HG02970 (cell line): ENCODE results near the gene FGGY.
"Not testable (repeated sequence)": the region's sequence is repeated elsewhere in the genome, so short reads cannot be mapped to it uniquely, and the experiment has no call there.

Experiments used
- ATAC-seq: cut with Tn5 transposase; IDR thresholded peaks from one replicate; pipeline ENCODE4 v1.9.1; 2021; ENCODE audit warnings: mild to moderate bottlenecking, moderate library complexity, moderate number of reproducible peaks; ENCODE audit not compliant: unreplicated experiment, low FRiP score

Gene FGGY

DNA sequence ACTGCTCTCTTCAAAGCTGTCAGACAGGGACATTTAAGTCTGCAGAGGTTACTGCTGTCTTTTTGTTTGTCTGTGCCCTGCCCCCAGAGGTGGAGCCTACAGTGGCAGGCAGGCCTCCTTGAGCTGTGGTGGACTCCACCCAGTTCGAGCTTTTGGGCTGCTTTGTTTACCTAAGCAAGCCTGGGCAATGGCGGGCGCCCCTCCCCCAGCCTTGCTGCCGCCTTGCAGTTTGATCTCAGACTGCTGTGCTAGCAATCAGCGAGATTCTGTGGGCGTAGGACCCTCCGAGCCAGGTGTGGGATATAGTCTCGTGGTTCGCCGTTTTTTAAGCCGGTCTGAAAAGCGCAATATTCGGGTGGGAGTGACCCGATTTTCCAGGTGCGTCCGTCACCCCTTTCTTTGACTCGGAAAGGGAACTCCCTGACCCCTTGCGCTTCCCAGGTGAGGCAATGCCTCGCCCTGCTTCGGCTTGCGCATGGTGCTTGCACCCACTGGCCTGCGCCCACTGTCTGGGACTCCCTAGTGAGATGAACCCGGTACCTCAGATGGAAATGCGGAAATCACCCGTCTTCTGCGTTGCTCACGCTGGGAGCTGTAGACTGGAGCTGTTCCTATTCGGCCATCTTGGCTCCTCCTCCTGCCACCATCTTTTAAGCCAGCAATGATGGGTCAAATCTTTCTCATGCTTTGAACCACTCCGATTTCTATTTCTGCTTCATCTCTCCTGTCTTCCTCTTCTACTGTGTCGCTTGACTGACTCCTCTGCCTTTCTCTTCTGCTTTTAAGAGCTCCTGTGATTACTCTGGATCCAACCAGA is 356.5 kb downstream of the FGGY start:
- ATAC-seq = not testable (repeated sequence)

DNA sequence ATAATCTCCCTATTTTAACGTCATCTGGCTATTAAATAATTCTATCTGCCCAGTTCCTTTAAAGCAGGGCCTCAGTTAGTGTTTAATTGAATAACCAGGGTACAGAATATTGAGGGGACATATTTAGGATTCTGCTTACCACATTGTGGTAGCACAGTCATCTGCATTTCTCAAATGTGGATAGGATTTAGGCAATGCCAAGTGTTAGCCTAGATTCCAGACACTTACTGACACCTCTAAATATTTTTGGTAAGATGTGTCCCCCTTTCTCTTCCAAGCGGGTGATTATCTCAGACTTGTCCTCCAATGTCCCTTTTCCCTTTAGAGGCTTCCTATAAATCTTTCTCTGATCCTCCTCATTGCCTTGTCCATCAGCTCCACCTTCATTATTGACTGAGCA is 357.1 kb downstream of the FGGY start:
- ATAC-seq = no peak

GRCh38 chr1:59657873-59658465 is 361.1 kb downstream of the FGGY start:
- no peak for ATAC-seq

GRCh38 chr1:59664166-59664565 is 367.3 kb downstream of the FGGY start:
- no peak for ATAC-seq

GRCh38 chr1:59666106-59666505 is 369.2 kb downstream of the FGGY start:
- no peak for ATAC-seq

- no peak for ATAC-seq
Measured at GRCh38 chr1:59667020-59667419, 370.1 kb downstream of the FGGY start.

- ATAC-seq = no peak
Measured at GRCh38 chr1:59669752-59670312, 372.9 kb downstream of the FGGY start.

GRCh38 chr1:59670662-59671061 is 373.8 kb downstream of the FGGY start:
- no peak for ATAC-seq

DNA sequence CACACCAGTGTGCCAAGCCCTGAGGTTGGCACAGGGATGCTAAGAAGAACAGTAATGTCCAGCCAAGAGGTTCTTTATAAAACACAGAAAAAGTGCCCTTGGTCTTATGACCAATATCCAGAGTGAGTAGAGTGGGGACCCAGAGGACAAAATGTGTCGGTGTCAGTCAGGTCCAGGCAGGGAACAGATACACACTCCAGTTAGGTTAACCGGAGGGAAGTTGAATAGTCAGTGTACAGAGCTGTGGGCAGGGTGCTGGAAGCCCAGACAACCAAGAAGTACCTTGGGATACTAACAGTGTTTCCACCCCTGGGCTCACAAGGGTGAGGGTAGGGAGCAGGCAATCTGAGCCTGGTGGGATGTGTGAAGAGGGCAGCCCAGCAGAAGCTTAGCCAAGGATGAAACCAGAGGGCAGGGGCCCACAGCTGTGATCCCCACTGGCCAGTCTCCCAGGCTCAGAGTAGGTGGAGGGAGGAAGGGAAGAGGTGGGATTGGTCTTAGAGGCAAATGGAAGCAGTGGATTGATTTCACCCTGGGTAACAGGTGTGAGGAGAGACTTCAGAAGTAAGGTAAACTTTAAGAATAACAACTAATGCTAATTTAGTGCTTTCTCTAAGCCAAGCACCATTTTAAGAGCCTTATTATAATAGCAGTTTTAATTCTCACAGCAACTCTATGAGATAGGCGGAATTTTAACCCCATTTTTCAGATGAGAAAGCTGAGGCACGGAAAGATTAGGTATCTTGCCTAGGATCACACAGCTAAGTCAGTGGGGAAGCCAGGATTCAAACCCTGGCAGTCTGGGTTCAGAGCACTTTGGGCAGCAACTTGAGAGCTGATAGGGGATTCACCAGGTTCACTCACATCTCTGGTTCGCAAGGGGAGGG is 374.4 kb downstream of the FGGY start:
- ATAC-seq = no peak

- ATAC-seq = no peak
Measured at GRCh38 chr1:59671953-59672305, 375.0 kb downstream of the FGGY start.

DNA sequence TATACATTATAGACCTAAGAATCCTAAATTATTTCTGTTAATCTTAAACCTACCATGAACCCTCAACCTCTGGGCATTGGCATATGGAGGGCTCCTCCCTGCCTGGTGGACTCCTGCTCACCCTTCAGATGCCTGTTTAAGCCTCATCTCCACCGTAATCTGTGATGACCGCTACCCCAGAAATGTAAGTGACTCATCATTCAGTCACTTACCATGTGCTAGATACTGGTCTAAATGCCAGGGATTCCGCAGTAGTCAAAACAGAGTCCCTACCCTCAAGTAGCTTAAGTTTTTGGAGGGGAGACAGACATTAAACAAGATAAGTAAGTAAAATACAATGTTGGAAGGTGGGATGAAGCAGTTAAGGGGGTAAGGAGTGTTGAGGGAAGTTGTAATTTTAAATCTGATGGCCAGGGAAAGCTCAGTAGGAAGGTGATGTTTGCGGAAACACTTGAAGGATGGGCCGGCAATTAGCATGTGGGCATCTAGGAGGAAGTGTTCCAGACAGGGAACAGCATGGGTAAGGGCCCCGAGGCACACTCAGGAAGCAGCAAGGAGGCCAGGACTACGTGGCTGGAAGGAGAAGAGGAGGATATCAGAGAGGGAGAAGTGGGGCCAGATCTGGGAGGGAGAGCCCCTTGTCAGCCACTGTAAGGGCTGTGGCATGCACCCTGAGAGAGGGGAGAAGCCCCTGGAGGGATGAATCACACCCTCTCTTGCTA is 376.1 kb downstream of the FGGY start:
- ATAC-seq = no peak

- ATAC-seq = no peak
Measured at GRCh38 chr1:59673573-59674450, 376.9 kb downstream of the FGGY start.

- no peak for ATAC-seq
Measured at GRCh38 chr1:59674595-59674994, 377.7 kb downstream of the FGGY start.

- no peak for ATAC-seq
Measured at GRCh38 chr1:59675936-59676335, 379.0 kb downstream of the FGGY start.

DNA sequence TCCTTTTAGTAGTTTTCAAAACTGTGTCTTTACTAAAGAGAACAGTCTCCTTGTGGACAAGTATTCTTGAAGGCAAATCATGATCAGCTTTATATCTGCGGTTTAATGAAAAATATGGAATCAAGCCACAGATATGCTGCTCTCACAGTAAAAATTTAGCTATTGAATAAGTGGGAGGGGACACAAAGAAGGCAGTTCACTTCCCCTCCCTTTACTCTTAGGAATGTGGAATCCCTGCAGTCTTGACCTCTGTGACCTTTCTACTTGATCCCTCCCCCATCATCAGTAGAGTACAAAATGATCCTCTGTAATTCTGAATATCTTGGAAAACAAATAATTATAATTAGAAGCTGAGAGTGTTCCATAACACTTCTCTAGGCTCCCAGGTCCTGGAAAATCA is 381.1 kb downstream of the FGGY start:
- ATAC-seq = no peak

- ATAC-seq = no peak
Measured at GRCh38 chr1:59678493-59679228, 381.8 kb downstream of the FGGY start.

GRCh38 chr1:59680044-59680443 is 383.1 kb downstream of the FGGY start:
- no peak for ATAC-seq

GRCh38 chr1:59682396-59683080 is 385.6 kb downstream of the FGGY start:
- no peak for ATAC-seq
